Suppressor macrophage treated with lipopolysaccharide for 1 hour (primary cell): ENCODE data around the gene DNAAF2.

ENCODE experiments used
- DNase-seq, 3 donors: peaks; one replicate each; pipeline ENCODE4 v3.0.0-alpha.2; 2020 to 2022

Gene DNAAF2

GRCh38 chr14:49583629-49584028, 51.4 kb downstream of the DNAAF2 start:
- no peak for DNase-seq

- no peak for DNase-seq
These were observed 52.7 kb downstream of the DNAAF2 start for GRCh38 chr14:49582113-49582977.

- no peak for DNase-seq
These were observed 53.6 kb downstream of the DNAAF2 start for GRCh38 chr14:49581209-49582112.

- DNase-seq, result no peak
These were observed 55.2 kb downstream of the DNAAF2 start for GRCh38 chr14:49579841-49580240.

- DNase-seq, result no peak
These were observed 56.9 kb downstream of the DNAAF2 start for GRCh38 chr14:49578141-49578540.
